Glutamatergic neuron (in vitro differentiated cells): ENCODE measurements around the gene PRSS27. TPM values are rescaled to one million over a fixed set of nuclear protein-coding genes. Genes with fewer than 3 reads are reported as not detected.

Experiments
- DNase-seq: peaks from one replicate; pipeline ENCODE4 v3.0.0; 2022
- H3K27ac Mint-ChIP-seq: one replicate; pipeline ENCODE4 v1.8.0; 2020; ENCODE audit warnings: mild to moderate bottlenecking, mixed read lengths, inconsistent platforms; ENCODE audit not compliant: unreplicated experiment
- H3K27me3 Mint-ChIP-seq: one replicate; pipeline ENCODE4 v1.8.0; 2020; ENCODE audit warnings: mild to moderate bottlenecking, moderate library complexity, mixed read lengths, inconsistent platforms; ENCODE audit not compliant: unreplicated experiment
- H3K36me3 Mint-ChIP-seq: one replicate; pipeline ENCODE4 v1.8.0; 2020; ENCODE audit warnings: mild to moderate bottlenecking, mixed read lengths, inconsistent platforms; ENCODE audit not compliant: unreplicated experiment
- H3K4me1 Mint-ChIP-seq: one replicate; pipeline ENCODE4 v1.8.0; 2020; ENCODE audit warnings: mild to moderate bottlenecking, low read depth, mixed read lengths, inconsistent platforms; ENCODE audit not compliant: unreplicated experiment
- H3K4me3 Mint-ChIP-seq: one replicate; pipeline ENCODE4 v1.8.0; 2020; ENCODE audit warnings: mild to moderate bottlenecking, mixed read lengths, inconsistent platforms; ENCODE audit not compliant: unreplicated experiment
- H3K9me3 Mint-ChIP-seq: one replicate; pipeline ENCODE4 v1.8.0; 2020; ENCODE audit warnings: mild to moderate bottlenecking, moderate library complexity, mixed read lengths, inconsistent platforms; ENCODE audit not compliant: unreplicated experiment
- CTCF ChIP-seq: fragments of 200-600 bp; sonication (generic); IDR thresholded peaks from one replicate; pipeline ENCODE4 v1.5.0; 2021; ENCODE audit not compliant: partially characterized antibody, unreplicated experiment
- total RNA-seq: library from RNA; stranded (reverse); fragmentation: NEBNext Ultra II Directional; extraction: Animal tissue kit (Norgen Biotek cat#: 25700); gene quantifications from one replicate; pipeline ENCODE4 v1.2.1, GENCODE V29; 2021; ENCODE audit not compliant: unreplicated experiment

The PRSS27 gene
- total RNA-seq, 1 donor from 2014 or later, result 10.8 TPM

GRCh38 chr16:2713523-2713922 is 6.5 kb downstream of the PRSS27 start:
- TF ChIP-seq CTCF, result no peak
- Mint-ChIP-seq H3K9me3 (peaks cover 2% of the 10 kb centered on the region), H3K4me1 (peaks cover 5% of the 10 kb centered on the region), H3K27ac (no peak overlapping the region), H3K4me3 (no peak overlapping the region), H3K36me3 (no peaks in the 10 kb centered on the region), H3K27me3 (peaks cover 14% of the 10 kb centered on the region)
- DNase-seq, result no peak

GRCh38 chr16:2712546-2712945 is 7.5 kb downstream of the PRSS27 start:
- Mint-ChIP-seq H3K4me1 (peaks cover 5% of the 10 kb centered on the region), H3K36me3 (no peaks in the 10 kb centered on the region), H3K27me3 (peaks cover 13% of the 10 kb centered on the region), H3K4me3 (no peak overlapping the region), H3K9me3 (no peaks in the 10 kb centered on the region), H3K27ac (no peak overlapping the region)
- no peak for TF ChIP-seq CTCF
- no peak for DNase-seq

GRCh38 chr16:2712063-2712441 is 8.0 kb downstream of the PRSS27 start:
- no peak for DNase-seq
- no peaks in the 10 kb centered on the region for H3K36me3 Mint-ChIP-seq
- no peak overlapping the region for H3K27ac Mint-ChIP-seq
- no peak overlapping the region for H3K4me3 Mint-ChIP-seq
- no peaks in the 10 kb centered on the region for H3K9me3 Mint-ChIP-seq
- peaks cover 13% of the 10 kb centered on the region for H3K27me3 Mint-ChIP-seq
- no peak for TF ChIP-seq CTCF
- H3K4me1 Mint-ChIP-seq, result peaks cover 5% of the 10 kb centered on the region

- Mint-ChIP-seq H3K4me3 (no peak overlapping the region), H3K27me3 (peaks cover 13% of the 10 kb centered on the region), H3K4me1 (peaks cover 5% of the 10 kb centered on the region), H3K36me3 (no peaks in the 10 kb centered on the region), H3K27ac (no peak overlapping the region), H3K9me3 (no peaks in the 10 kb centered on the region)
- no peak for DNase-seq
- no peak for TF ChIP-seq CTCF
Measured at GRCh38 chr16:2711370-2712062, 8.5 kb downstream of the PRSS27 start.

- no peaks in the 10 kb centered on the region for H3K36me3 Mint-ChIP-seq
- H3K27me3 Mint-ChIP-seq, result peaks cover 13% of the 10 kb centered on the region
- no peak for TF ChIP-seq CTCF
- no peak overlapping the region for H3K27ac Mint-ChIP-seq
- H3K4me3 Mint-ChIP-seq, result no peak overlapping the region
- H3K9me3 Mint-ChIP-seq, result no peaks in the 10 kb centered on the region
- no peak for DNase-seq
- H3K4me1 Mint-ChIP-seq, result peaks cover 5% of the 10 kb centered on the region
Measured at GRCh38 chr16:2710711-2711231, 9.3 kb downstream of the PRSS27 start.
